ENCODE measurements around the gene THPO.

DNA sequence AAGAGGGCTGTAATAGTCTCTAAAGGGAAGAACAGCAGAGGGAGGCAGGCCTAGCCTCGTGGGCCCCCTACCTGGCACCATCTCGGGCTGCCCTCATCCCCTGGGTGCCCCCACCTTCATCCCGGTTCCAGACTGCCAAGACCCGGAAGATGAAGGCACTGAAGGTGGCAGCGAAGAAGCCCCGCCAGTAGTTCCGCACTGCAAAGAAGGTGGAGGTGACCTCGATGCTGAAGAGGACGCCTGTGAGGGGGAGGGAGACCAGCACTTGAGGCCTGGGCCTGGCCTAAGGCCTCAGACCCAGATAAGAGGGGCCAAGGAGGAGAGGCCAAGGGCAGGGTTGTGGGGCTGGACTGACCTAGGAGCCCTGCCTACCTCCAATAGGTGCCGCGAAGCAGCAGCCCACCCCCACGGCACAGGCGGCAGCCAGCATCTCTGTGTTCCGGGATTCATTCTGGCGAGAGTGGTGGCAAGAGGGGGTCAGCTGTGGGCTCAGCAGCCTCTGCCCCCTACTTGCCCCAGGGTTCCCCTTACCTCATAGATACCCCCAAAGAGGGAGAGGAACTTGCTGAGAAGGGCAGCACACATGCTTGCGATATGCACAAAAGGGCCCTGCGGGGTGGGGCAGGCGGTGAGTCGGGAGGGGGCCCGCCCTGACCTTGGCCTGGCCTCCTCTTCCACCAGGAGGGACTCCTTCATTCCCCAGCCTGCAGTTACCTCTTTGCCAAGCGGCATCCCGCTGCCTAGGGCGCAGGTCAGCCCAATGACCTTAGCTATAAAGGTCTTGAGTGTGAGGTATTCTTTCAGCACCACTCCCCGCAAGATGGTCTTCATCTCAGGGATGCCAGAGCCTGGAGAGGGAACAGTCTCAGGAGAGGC is 20.5 kb downstream of the THPO start:
- TF ChIP-seq POLR2A (IDR thresholded peaks at IDR 0.05) = no peak
- TF ChIP-seq, protein P1, sequence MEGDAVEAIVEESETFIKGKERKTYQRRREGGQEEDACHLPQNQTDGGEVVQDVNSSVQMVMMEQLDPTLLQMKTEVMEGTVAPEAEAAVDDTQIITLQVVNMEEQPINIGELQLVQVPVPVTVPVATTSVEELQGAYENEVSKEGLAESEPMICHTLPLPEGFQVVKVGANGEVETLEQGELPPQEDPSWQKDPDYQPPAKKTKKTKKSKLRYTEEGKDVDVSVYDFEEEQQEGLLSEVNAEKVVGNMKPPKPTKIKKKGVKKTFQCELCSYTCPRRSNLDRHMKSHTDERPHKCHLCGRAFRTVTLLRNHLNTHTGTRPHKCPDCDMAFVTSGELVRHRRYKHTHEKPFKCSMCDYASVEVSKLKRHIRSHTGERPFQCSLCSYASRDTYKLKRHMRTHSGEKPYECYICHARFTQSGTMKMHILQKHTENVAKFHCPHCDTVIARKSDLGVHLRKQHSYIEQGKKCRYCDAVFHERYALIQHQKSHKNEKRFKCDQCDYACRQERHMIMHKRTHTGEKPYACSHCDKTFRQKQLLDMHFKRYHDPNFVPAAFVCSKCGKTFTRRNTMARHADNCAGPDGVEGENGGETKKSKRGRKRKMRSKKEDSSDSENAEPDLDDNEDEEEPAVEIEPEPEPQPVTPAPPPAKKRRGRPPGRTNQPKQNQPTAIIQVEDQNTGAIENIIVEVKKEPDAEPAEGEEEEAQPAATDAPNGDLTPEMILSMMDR (IDR thresholded peaks at IDR 0.05) = no peak

All from lower leg skin (tissue), 3 donors.